HG02763 (cell line): ENCODE data around the gene HAS3.

ENCODE experiments used
- ATAC-seq: cut with Tn5 transposase; IDR thresholded peaks from one replicate; pipeline ENCODE4 v1.9.1; 2021; ENCODE audit warnings: mild to moderate bottlenecking, moderate library complexity; ENCODE audit not compliant: unreplicated experiment

Gene HAS3

DNA sequence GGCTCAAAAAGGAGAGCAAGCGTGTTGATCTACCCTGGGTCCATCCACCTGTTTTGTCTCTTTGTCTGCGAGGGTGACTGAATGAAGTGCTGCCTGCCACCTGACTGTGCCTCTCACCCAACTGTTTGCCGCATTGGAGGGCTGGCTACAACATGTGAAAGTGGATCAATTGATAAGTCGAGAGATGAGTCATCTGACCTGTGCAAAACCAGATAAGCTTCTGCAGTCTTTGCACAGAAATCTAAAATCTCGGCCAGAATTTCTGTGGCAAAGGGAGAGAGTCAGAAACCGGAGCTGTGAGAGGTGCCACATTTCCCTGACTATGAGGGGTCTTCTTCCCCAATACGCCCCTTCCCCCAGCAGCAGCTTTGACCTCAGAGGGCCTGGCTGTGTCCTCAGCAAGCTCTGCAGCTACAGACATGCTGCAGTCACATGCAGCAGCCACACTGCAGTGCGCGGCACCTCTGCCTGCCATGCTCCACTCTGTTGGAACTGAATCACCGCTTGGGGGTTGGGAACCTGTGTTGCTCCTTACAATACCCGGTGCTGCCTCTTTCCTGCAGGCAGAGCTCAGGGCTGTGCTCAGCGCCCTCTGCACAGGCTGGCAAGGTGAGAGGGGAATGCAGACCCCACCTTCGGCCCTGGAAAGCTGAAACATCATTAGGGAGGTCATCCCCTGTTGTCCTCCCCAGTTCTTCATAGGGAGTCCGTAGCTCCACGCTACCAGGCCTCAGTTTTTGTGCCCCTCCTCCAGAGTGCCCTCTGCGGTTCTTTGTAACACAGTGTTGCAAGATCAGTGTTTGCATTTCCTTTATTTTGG, 16.2 kb upstream of the HAS3 start:
- ATAC-seq = no peak

- no peak for ATAC-seq
Measured at GRCh38 chr16:69093974-69094373, 11.5 kb upstream of the HAS3 start.

DNA sequence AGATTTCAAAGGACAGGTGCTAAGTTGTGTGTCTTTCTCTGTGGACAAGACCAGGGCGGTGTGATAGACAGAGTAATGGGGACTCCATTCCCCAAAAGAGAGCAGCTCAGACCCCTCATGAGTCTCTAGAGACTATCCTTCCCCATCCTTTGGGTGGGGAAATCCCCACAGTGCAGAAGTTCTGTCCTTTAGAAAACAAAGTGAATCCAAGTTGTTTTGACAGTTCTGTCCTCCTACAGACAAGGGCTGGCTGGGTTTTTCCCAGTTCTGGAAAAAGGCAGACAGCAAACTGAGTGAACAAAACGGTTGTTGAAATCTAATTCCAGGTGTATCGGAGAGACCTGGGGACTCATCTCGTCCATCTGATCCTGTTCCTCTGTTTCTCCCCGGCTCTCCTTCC, 11.0 kb upstream of the HAS3 start:
- no peak for ATAC-seq

DNA sequence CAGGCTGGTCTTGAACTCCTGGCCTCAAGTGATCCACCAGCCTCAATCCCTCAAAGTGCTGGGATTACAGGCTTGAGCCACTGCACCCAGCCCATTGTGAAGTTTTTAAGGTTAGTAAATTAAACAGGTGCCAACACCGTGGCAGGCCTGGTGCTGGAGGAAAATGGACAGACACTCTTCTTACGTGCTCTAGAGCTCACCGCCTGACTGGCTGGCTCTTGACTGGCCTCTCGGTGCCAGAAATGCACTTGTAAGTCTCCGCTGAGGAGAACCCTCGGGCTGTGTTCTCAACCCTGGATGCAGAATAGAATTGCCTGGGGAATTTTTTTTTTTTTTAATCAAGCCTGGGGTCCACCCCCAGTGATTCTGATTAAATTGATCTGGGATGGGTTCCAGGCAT, 10.3 kb upstream of the HAS3 start:
- no peak for ATAC-seq

DNA sequence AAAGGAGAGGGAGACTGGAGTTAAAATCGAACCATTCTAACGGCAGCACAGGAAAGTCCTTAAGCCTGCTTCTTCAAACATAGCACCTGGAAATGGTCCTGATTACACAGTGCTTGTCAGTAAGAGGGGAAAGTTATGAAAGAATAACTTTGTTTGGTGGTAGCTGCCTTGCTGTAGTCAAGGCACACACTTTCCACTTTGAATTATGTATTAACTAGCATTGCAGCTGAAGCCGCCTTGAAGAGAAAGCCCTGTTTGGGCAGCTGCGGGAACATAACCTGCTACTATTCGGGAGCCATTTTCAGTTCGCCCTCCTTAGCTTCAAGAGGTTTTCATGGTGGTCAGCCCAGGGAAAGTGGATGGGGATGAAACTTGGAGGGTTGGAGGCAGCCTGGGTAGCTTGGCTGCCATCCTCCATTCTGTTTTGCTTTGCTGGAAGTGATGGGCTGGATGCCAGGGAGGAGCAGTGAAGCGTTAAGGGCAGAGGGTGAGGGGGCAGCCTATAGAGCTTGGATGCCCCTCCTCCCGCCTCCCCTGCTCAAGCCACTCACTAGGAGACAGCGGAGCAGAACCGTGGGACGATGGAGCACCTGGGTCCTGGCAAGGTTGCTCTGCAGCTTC, 5.3 kb upstream of the HAS3 start:
- no peak for ATAC-seq

DNA sequence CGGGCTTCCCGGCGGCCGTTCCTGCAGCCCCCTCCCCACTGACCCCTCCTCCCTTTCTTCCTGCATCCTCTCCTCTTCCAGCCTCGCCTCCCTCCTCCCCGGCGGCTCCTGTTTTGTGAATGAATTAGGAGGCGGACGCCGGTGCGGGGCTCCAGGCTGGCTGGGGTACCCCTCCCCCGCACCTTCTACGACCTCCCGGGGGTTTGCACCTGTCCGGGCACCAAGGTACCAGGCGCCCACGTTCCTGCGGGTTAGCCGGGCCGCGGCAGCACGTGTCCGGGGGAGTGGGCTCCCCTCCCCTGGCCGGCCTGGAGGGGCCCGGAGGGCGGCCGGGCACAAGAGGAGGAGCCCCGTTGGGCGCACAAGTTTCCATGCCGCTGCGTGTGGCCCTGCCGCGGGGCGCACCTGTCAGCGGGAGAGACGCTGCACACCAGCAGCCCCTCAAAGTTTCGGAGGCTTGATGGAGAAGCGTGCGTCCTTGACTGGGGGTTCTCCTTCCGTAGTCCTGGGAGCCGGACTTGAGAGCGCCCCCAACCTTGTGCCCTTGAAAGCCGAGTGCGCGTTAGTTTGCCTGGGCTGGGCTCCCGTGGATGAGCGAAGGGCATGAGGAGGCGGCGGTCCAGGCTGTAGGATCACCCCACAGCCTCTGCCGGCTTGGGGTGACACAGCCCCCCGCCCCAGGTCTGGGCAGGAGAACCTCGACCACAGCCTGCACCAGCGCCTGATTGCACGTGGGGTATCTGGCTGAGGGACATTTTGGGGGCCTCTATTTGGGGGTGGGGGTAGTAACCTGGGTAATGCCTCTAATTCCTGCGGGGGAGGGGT, 1.2 kb downstream of the HAS3 start:
- ATAC-seq = no peak

- no peak for ATAC-seq
Measured at GRCh38 chr16:69107316-69107962, 2.0 kb downstream of the HAS3 start.

- ATAC-seq = no peak
Measured at GRCh38 chr16:69108064-69108904, 2.8 kb downstream of the HAS3 start.

- no peak for ATAC-seq
Measured at GRCh38 chr16:69108905-69109252, 3.4 kb downstream of the HAS3 start.

DNA sequence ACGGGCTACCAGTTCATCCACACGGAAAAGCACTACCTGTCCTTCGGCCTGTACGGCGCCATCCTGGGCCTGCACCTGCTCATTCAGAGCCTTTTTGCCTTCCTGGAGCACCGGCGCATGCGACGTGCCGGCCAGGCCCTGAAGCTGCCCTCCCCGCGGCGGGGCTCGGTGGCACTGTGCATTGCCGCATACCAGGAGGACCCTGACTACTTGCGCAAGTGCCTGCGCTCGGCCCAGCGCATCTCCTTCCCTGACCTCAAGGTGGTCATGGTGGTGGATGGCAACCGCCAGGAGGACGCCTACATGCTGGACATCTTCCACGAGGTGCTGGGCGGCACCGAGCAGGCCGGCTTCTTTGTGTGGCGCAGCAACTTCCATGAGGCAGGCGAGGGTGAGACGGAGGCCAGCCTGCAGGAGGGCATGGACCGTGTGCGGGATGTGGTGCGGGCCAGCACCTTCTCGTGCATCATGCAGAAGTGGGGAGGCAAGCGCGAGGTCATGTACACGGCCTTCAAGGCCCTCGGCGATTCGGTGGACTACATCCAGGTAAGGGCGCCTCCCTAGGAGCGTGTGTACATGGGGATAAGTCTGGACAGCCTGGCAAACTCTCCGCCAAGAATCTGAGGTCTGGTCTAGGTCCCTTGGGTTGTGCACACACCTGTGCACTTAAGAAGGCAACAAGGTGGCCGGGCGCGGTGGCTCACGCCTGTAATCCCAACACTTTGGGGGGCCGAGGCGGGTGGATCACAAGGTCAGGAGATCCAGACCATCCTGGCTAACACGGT, 4.2 kb downstream of the HAS3 start:
- ATAC-seq = no peak

GRCh38 chr16:69110406-69110805, 5.0 kb downstream of the HAS3 start:
- ATAC-seq = no peak

DNA sequence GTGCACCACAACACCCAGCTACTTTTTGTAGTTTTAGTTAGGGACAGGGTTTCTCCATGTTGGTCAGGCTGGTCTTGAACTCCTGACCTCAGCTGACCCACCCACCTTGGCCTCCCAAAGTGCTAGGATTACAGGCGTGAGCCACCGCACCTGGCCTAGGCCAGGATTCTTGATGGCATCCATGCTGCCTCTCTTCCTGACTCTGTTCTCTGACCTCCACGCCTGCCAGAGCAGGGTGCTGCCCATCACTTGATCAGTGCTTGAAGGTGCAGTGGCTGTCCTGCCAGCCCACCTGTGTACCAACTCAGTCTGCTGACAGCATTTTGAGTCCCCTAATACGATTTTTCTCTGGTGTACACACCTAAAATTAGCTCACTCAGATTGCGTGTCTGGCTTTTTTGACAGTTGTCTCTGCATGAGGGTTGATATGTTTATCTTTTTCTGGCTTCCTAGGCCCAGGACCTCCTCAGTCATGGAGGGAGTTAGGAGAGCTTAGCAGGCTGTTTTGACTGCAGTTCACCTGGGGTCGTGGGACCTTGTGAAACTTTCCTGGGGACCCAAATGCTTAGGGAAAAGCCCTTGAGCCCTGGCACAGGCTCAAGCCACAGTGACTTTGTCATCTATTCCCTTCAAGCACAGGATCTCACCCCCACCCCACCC, 5.9 kb downstream of the HAS3 start:
- no peak for ATAC-seq

DNA sequence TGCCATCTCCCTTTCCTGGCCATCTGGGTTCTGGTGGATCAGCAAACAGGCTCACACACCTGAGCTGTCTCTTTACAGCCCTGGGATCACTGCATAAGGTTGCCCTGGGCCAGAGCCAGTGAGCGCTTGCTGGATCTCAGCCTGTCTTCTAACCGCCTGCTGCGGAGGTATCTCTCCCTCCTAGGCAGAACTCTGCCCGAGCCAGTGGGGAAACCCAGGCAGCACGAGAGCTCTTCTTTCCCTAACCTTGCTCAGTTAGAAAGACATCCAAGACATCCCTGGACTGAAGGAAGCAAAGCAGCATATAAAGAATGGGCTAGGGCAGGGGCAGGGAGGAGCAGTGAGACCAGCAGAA, 6.4 kb downstream of the HAS3 start:
- no peak for ATAC-seq

GRCh38 chr16:69112285-69113129, 7.1 kb downstream of the HAS3 start:
- no peak for ATAC-seq

GRCh38 chr16:69113216-69113615, 7.8 kb downstream of the HAS3 start:
- ATAC-seq = no peak

- no peak for ATAC-seq
Measured at GRCh38 chr16:69114346-69114975, 9.0 kb downstream of the HAS3 start.

GRCh38 chr16:69114976-69115355, 9.5 kb downstream of the HAS3 start:
- ATAC-seq = no peak

- no peak for ATAC-seq
Measured at GRCh38 chr16:69115361-69115760, 9.9 kb downstream of the HAS3 start.
